ENCODE results near the gene CD86.
"Not testable (repeated sequence)": the region's sequence is repeated elsewhere in the genome, so short reads cannot be mapped to it uniquely, and the experiment has no call there.

Gene CD86

DNA sequence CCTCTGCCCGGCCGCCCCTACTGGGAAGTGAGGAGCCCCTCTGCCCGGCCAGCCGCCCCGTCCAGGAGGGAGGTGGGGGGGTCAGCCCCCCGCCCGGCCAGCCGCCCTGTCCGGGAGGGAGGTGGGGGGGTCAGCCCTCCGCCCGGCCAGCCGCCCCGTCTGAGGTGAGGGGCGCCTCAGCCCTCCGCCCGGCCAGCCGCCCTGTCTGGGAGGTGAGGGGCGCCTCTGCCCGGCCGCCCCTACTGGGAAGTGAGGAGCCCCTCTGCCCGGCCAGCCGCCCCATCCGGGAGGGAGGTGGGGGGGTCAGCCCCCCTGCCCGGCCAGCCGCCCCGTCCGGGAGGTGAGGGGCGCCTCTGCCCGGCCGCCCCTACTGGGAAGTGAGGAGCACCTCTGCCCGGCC is 109.8 kb downstream of the CD86 start:
- not testable (repeated sequence) for DNase-seq (ENCODE audit: low read depth)

DNA sequence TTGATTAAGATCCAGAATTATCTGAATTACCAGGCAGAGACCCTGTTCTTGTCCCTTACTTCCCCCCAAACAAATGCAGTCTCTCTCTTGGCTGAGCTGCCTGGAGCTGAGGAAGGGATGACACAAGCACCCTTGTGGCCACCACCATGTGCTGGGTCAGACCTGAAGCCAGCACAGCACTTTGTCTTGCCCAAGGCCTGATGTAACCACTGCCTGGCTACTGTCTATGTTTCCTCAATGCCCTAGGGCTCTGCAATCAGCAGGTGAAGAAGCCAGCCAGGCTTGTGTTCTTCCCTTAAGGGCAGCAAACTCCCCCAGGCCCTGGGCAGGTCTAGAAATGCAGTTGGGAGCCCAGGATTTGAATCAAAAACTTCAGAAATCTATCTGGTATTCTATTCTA is 112.5 kb downstream of the CD86 start:
- no peak for DNase-seq (ENCODE audit: low read depth)

DNA sequence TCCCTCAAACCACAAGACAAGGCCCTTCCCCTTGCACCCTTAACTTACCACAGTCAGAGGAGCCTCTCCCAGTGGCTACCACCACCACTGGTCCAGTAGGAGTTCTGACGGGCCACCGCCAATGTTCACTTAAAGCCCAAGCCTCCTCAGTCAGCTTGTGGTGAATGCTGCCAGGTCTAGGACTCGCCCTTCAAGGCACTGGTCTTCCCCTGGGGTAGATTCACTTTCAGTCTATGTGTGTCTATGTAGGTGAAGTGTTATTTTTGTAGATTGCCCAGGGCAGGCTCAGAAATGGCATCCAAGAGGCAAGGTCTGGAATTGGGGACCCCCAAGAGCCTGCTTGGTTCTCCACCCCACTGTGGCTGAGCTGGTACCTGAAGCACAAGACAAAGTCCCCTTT is 112.9 kb downstream of the CD86 start:
- no peak for DNase-seq (ENCODE audit: low read depth)

DNA sequence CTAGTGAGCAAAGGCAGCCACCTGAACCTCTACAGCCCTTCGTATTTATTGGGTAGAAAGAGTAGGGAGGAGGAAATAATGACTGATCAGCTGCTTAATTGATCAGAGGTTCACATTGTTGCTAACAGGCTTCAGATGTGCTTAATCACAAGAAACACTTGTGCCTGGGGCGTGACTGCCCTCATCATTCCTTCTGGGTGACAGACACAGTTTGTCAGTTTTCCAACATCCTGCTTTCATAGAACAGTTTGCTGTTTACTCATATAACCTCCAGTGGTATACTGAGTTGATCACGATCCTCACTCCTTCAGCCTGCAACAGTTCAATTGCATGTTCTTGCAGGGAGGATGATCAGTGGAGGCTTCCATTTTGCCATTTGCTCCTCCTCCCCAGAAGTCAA is 114.7 kb downstream of the CD86 start:
- no peak for DNase-seq (ENCODE audit: low read depth)
